HG03280 (cell line): ENCODE data around the gene GFRA1.
"Not testable (repeated sequence)": the region's sequence is repeated elsewhere in the genome, so short reads cannot be mapped to it uniquely, and the experiment has no call there.

ENCODE experiments used
- ATAC-seq: cut with Tn5 transposase; IDR thresholded peaks from one replicate; pipeline ENCODE4 v1.9.1; 2021; ENCODE audit warnings: mild to moderate bottlenecking, moderate library complexity; ENCODE audit not compliant: unreplicated experiment

GFRA1 gene

GRCh38 chr10:116073510-116073909, 199.5 kb downstream of the GFRA1 start:
- no peak for ATAC-seq

DNA sequence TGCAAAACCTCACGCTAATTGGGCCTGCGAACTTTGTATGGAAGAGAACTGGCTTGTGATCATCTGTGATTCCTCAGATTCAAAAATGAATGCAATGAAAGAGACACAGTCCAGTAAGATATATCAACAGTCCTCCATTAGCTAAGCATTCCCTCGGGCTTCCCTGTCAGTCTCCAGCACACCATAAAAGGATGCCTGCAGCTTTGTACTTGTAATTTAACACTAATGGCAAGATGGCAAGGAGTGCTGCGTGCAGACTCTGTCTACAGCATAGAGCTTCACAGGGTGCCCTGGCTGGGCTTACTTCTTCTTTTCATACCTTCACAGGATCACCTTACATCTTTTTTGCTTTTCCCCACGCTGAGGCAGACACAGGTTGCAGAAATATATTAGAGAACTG, 200.0 kb downstream of the GFRA1 start:
- ATAC-seq: no peak

DNA sequence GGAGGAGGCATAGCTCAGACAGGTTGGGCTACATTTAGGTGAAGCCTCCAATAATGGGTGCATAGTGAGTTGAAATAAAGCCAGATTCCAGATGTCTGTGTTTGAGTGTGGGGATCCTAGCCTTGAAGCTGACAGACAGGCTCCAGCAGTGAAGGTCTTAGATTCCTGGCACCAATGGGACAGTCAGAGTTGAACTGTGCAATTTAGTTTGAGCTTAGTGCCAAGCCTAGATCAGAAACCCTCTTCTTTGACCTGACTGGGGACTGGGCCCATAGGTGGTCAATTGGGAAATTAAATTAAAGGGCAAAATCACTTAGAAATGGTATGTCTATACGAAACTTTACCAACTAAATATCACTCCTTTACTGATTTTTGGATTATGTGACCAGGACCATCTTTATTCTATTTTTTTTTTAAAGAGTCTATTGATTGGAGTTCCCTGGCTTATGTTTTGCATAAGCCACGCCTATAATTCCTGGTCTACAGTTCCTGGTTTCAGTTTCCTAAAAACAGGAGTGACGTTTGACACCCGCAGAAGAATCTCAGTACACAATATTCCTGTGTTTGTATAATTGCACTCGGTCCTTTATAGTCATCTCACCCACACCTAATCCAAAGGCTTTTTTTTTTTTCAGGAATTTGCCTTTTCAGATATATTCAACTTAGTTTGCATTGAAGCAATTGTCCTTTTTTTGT, 201.4 kb downstream of the GFRA1 start:
- no peak for ATAC-seq

- no peak for ATAC-seq
These were observed 202.2 kb downstream of the GFRA1 start for GRCh38 chr10:116070743-116071320.

DNA sequence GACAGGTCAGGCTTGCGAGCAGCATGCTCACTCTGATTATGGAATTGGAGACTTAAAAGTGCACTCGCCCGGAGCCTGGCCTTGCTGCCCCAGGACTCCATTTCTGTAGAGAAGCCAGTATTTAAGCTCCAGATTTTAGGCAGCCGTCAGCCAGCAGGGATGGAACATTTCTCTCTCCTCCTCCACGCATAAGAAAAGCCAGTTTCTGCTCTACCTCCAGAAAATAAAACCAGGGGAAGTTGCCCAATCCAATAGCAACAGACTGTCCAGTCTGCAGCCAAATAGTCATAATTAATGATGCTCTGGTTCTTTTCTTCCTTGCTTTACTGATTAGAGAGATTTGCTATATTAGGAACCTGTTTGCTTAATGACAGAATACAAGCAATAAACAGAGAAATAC, 203.2 kb downstream of the GFRA1 start:
- no peak for ATAC-seq

DNA sequence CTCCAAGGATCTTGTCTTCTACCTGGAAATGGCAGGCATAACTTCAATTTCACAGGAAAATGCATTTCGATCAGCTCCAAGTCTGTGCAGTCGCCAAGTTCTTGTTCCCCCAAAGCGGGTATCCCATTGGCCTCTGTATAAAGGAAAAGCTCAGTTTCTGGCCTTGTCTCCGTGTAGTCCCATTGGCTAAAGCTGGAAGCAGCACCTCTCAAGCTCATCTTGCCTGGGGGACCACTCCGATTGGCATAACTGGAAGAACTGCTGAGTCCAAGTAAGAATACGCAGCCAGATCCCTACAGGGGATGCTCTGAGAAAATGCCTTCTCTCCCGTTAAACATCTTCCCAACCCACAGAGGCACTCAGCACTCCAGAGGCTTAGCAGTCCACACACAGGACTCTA, 205.2 kb downstream of the GFRA1 start:
- ATAC-seq: no peak

- no peak for ATAC-seq
These were observed 209.9 kb downstream of the GFRA1 start for GRCh38 chr10:116063107-116063506.

DNA sequence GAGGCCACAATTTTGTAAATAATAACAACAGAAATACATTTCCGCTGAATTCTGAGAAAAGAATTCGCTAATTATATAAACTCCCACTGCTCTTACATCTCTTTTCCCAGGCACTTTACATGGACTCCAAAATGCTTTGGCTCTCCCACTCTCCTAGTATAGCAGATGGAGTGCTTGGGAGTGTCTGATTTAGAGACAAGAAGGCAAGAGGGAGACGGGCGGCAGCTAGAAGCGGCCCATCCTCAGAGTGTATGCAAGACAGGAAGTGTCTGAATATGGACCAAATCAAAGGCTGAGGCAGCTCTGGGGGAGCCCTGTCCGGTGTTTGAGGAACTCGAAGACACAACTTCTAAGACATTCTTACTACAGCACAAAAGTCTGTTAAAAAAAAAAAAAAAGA, 212.1 kb downstream of the GFRA1 start:
- ATAC-seq: no peak

GRCh38 chr10:116059320-116059719, 213.7 kb downstream of the GFRA1 start:
- ATAC-seq: no peak

DNA sequence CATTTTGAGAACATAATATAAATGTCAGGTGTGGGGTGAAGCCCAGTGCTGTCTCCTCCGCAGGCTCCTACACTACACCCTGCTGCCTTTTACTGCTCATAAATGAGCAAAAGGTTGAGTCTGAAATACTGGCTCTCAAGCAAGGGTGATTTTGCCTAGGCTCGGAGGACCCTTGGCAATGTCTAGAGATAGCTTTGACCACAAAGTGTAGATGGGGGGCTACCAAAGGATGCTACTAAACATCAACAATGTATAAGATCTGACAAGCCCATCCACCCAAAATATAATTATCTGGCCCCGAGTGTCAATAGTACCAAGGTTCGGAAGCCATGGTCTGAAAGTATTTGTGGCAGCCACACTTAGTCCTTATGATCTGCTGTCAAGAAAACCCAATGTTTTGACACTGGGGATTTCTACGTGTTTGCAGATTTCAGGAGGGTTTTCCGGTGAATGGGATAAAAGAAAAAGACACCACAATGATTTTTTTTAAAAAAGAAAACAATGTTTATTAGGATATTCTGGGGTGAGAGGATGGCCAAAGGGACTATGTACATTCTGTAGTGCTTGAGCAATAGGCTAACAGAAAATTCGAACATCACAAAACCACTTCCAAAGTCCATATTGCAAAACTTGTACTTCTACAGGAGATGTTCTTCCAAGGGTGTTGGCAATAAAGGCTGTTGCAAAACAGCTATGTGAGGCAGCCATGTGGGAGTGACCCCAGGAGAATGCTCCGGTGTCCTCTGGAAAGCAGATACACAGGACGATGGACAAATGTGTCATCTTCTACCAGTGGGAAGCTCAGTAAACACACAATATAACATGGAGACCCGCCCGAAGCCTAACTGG, 216.3 kb downstream of the GFRA1 start:
- no peak for ATAC-seq

GRCh38 chr10:116055917-116056252, 217.1 kb downstream of the GFRA1 start:
- no peak for ATAC-seq

- no peak for ATAC-seq
These were observed 217.6 kb downstream of the GFRA1 start for GRCh38 chr10:116055252-116055916.

DNA sequence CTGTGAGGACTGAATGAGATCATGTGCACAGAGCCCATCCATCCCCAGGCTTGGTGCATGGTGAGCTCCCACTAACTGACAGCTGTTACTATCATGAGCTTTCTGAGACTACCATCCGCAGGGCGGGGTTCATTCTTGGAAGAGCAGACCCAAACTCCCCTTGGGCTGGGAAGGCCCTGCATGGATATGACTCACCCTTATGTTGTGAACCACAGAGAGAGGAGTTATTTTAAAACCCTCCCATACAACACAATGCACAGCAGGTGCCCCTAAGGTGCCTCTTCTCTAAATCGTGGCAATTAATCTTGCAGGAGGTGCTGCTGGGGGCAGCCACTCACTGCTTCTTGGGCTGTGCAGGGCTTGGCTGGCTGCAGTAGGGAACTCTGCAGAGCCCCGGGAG, 219.1 kb downstream of the GFRA1 start:
- ATAC-seq: no peak

DNA sequence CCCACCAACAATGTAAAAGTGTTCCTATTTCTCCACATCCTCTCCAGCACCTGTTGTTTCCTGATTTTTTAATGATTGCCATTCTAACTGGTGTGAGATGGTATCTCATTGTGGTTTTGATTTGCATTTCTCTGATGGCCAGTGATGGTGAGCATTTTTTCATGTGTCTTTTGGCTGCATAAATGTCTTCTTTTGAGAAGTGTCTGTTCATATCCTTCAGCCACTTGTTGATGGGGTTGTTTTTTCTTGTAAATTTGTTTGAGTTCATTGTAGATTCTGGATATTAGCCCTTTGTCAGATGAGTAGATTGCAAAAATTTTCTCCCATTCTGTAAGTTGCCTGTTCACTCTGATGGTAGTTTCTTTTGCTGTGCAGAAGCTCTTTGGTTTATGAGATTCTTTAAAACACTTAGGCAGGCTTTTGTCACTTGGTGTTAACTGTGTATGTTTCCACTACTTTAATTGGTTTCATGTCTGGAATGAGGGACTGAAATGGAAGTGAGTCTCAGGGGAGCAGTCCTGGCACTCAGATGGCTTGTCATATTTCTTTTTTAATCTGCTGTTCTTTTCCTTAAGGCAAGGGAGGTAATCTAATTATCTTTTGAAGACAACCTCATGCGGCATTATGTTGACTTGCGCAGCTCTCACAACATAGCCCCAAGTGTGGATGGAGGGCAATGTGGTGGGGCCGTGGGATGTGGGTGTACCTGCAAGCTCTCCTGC, 219.8 kb downstream of the GFRA1 start:
- not testable (repeated sequence) for ATAC-seq

GRCh38 chr10:116052522-116052921, 220.5 kb downstream of the GFRA1 start:
- ATAC-seq: not testable (repeated sequence)

DNA sequence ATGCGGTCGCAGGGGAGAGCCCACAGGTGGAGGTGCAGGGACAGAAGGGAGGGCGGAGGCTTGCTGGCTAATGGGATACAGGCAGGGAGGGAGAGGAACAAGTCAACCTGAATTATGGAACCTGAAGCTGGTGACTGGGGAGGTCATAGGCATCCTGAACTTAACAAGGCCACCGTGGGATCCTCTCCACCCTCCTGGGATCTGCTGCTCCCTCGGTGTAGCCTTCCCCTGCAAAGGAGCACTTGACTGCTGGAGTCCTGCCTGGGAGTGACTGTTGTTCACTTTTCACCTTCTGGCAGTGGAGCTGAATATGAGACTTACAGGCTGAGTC, 223.1 kb downstream of the GFRA1 start:
- ATAC-seq: no peak

DNA sequence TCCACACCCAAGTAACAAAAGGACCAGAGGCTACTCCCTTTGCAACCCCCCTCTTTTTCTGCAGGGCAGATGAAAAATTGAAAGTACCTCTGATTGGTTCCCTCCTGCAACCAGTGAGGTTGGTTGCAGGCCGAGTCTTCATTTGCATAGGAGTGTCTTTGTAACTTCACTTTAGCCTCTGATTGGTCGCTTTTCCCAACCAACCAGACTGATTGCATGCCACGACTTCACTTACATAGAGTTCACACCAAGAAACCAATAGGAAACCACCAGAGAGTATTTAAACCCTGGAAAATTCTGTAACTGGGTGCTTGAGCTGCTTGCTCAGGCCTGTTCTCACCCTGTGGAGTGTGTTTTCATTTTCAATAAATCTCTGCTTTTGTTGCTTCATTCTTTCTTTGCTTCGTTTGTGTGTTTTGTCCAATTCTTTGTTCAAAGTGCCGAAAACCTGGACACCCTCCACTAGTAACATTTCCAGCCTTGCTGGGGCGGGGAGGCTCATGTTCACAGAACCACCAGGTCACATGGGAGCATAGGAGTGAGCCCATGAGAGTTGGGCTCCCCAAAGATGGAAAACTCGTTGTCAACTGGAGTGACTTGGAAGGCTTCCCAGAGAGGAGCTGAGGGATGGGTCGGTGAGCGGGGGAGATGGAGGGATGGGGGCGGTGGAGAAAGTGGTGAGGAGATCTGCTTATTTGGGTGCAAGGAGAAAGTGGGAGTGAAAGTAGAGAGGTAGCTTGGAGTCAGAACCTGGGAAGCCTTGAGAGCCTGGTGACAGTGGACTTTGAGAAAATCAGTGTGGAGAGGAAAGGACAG, 223.6 kb downstream of the GFRA1 start:
- no peak for ATAC-seq

DNA sequence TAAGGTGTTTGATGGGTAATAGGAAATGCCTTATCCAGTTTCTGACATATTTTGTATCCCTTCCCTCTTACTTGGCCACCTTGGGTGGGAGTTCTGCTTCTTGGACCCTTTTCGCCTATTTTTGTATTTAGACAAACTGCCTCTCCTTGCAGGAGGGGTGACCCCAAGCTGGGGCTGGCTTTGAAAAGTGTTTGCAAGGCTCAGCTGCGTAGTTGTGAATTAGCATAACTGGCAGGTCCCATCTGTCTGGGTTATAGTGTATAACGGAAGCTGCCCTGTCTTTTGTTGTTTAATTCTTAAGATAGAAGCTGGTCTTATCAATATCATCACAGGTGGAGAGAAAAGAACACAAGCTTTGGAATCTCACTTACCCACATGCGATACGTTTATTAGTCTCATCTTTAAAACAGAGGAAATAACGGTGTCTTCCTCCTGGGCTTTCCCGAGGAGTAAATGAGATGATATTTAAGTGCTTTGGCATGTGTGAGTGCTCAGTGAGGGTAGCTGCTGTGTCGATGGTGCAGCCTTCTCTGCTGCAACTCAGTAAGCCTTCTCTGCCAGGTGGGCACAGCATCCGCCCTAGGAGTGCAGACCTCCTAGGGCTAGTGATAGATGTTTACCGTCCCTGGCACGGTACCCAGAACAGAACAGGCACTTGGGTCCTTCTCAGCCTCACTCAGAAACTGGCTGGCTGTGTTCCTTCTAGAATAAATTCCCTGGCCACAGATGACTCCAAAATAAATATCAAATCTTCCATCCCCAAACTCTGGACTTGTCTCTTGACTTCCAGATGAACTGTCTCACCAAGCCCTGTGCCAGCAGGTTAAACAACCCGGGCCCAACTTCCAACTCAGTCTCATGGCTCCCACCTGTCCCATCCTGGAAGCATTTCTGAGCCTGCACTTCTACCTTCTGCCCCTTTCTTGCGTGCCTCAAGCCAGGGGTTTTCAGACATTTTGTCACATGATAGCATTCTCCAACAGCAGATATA, 227.3 kb downstream of the GFRA1 start:
- no peak for ATAC-seq

- no peak for ATAC-seq
These were observed 228.2 kb downstream of the GFRA1 start for GRCh38 chr10:116044801-116045248.
